ENCODE results near the gene BLOC1S2. TPM values are rescaled to one million over a fixed set of nuclear protein-coding genes. Genes with fewer than 3 reads are reported as not detected.

The BLOC1S2 gene
- total RNA-seq, 4 donors from 2014 or later: 11.2 to 23.4 (median 17.5) TPM

- H3K27ac ChIP-seq (replicated peaks in 1 of 4): peak overlapping the region; percentile 77 to 88 (median 84)
- H3K9me3 ChIP-seq: no peaks in the 10 kb centered on the region
- peaks cover 22 to 45% (median 40%) of the 10 kb centered on the region in 4 donors for H3K36me3 ChIP-seq
- intact Hi-C loops (cut with DNase I): loop anchor here (5.0 kb wide), 1 partner anchor 43 kb away; the partner anchor contains the start of gene ERLIN1
- H3K4me3 ChIP-seq: peak overlapping the region; percentile 92 to 97 (median 94)
- peaks cover 13 to 25% (median 20%) of the 10 kb centered on the region in 4 donors for H3K4me1 ChIP-seq
- no peaks in the 10 kb centered on the region for H3K27me3 ChIP-seq
- WGBS: 54% methylated on average over 21 of the region's 21 CpGs
- no peak for TF ChIP-seq EP300 (IDR thresholded peaks at IDR 0.05)
- TF ChIP-seq POLR2A (IDR thresholded peaks at IDR 0.05; ENCODE audit: low read depth): no peak
- TF ChIP-seq, protein P1, sequence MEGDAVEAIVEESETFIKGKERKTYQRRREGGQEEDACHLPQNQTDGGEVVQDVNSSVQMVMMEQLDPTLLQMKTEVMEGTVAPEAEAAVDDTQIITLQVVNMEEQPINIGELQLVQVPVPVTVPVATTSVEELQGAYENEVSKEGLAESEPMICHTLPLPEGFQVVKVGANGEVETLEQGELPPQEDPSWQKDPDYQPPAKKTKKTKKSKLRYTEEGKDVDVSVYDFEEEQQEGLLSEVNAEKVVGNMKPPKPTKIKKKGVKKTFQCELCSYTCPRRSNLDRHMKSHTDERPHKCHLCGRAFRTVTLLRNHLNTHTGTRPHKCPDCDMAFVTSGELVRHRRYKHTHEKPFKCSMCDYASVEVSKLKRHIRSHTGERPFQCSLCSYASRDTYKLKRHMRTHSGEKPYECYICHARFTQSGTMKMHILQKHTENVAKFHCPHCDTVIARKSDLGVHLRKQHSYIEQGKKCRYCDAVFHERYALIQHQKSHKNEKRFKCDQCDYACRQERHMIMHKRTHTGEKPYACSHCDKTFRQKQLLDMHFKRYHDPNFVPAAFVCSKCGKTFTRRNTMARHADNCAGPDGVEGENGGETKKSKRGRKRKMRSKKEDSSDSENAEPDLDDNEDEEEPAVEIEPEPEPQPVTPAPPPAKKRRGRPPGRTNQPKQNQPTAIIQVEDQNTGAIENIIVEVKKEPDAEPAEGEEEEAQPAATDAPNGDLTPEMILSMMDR (IDR thresholded peaks at IDR 0.05): no peak
- no peak for TF ChIP-seq POLR2AphosphoS5 (IDR thresholded peaks at IDR 0.05)
- DNase-seq (ENCODE audit: extremely low spot score): no peak
These were observed 56.6 kb downstream of the BLOC1S2 start for GRCh38 chr10:100229819-100230422.

DNA sequence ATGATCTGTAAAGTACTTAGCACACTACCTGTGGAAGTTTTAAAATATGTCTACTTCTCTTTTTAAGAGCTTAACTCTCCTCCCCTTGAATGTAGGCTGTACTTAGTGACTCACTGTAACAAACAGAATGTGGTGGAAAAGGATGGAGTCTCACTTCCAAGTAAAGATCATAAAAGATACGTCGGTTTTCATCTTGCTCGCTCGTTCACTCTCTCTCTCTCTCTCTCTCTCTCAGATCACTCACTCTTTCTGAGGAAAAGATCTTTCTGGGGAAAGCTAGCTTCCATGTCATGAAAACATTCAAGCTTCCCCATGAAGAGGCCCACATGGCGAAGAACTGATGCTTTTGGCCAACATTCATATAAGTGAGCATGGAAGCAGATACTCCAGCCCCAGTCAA, 62.6 kb downstream of the BLOC1S2 start:
- peaks cover 9 to 17% (median 13%) of the 10 kb centered on the region in 4 donors for H3K4me1 ChIP-seq
- no peaks in the 10 kb centered on the region for H3K27me3 ChIP-seq
- TF ChIP-seq, protein P1 (IDR thresholded peaks at IDR 0.05): no peak
- TF ChIP-seq POLR2A (IDR thresholded peaks at IDR 0.05; ENCODE audit: low read depth) (no peak), POLR2AphosphoS5 (IDR thresholded peaks at IDR 0.05) (no peak), EP300 (IDR thresholded peaks at IDR 0.05) (no peak)
- DNase-seq (ENCODE audit: extremely low spot score): no peak
- H3K9me3 ChIP-seq: no peaks in the 10 kb centered on the region
- no peak overlapping the region for H3K4me3 ChIP-seq
- WGBS: 95% methylated on average over 5 of the region's 5 CpGs
- no peak overlapping the region for H3K27ac ChIP-seq (replicated peaks in 1 of 4)
- H3K36me3 ChIP-seq: peaks cover 27 to 72% (median 67%) of the 10 kb centered on the region in 4 donors
- intact Hi-C loops (cut with DNase I): no loop called here

Small RNA genes lying within 50 kb of the gene (small RNA-seq; reads per million reads assigned to genes)
- 0 reads per million in 3 donors for gene RNU6-422P
- 20.6 to 30.4 (median 24.9) reads per million in 3 donors for gene SNORA12

Other genes starting within 250 kb of the BLOC1S2 start
- not detected for gene CPN1, start 204.8 kb downstream of the BLOC1S2 start, total RNA-seq
- gene ERLIN1, start 100.7 kb downstream of the BLOC1S2 start, total RNA-seq: 10 to 100 TPM in 3 of 4 donors, 1 to 10 TPM in 1; 8.3 to 14.4 (median 13.6) TPM
- 10 to 100 TPM; 16.8 to 25.7 (median 23.8) TPM for gene CHUK, start 57.1 kb downstream of the BLOC1S2 start, total RNA-seq
- gene CWF19L1, start 19.0 kb downstream of the BLOC1S2 start, total RNA-seq: 10 to 100 TPM; 11.6 to 16.4 (median 12.4) TPM
- gene PKD2L1, start 43.5 kb upstream of the BLOC1S2 start, total RNA-seq: not detected
- gene SCD, start 60.6 kb upstream of the BLOC1S2 start, total RNA-seq: 10 to 100 TPM in 1 of 4 donors, 1 to 10 TPM in 3; 7.1 to 16.8 (median 9.1) TPM
- not detected for gene WNT8B, start 176.3 kb upstream of the BLOC1S2 start, total RNA-seq
- 1 to 10 TPM; 2.8 to 5.2 (median 4.1) TPM for gene SEC31B, start 233.2 kb upstream of the BLOC1S2 start, total RNA-seq
- 100 to 1,000 TPM; 231 to 315 (median 279) TPM for gene NDUFB8, start 243.2 kb upstream of the BLOC1S2 start, total RNA-seq
- 10 to 100 TPM in 3 of 4 donors, 1 to 10 TPM in 1; 7.6 to 15.4 (median 13.6) TPM for gene HIF1AN, start 249.3 kb upstream of the BLOC1S2 start, total RNA-seq

Measured in esophagus muscularis mucosa (tissue), 4 donors.